Activated naive CD4-positive, alpha-beta T cell treated with anti-CD3 and anti-CD28 coated beads, Interleukin-2, amount 50 U/mL, for 72 hours (primary cell): ENCODE results near the gene CASS4. TPM values are rescaled to one million over a fixed set of nuclear protein-coding genes. Genes with fewer than 3 reads are reported as not detected.

Experiments used
- ATAC-seq, 2 donors: fragments of 150-1000 bp; cut with Tn5 transposase; 2 replicates each; pipeline ENCODE4 v1.10.0; 2021; ENCODE audit warnings: mild to moderate bottlenecking in 2 of 2, moderate library complexity in 2 of 2
- DNase-seq, 2 donors: peaks; one replicate each; pipeline ENCODE4 v3.0.0; 2021 to 2022; ENCODE audit warnings: low spot score in 2 of 2
- H3K27ac Mint-ChIP-seq, 2 donors: one replicate each; pipeline ENCODE4 v1.8.0; 2022; ENCODE audit warnings: mild to moderate bottlenecking in 2 of 2, mixed read lengths in 2 of 2
- H3K36me3 Mint-ChIP-seq, 2 donors: one replicate each; pipeline ENCODE4 v1.8.0; 2022; ENCODE audit warnings: mixed read lengths in 2 of 2
- H3K9me3 Mint-ChIP-seq, 2 donors: one replicate each; pipeline ENCODE4 v1.8.0; 2022; ENCODE audit warnings: mixed read lengths in 2 of 2
- total RNA-seq, 2 donors: library from RNA; stranded (reverse); gene quantifications; one replicate each; pipeline ENCODE4 v1.2.3, GENCODE V29; 2022

The CASS4 gene
- total RNA-seq, 2 donors from 2014 or later: 5.1 to 6.5 TPM

- H3K36me3 Mint-ChIP-seq: peaks cover 0 to 39% of the 10 kb centered on the region in 2 donors
- ATAC-seq: no peak
- H3K9me3 Mint-ChIP-seq: peaks cover 0 to 8% of the 10 kb centered on the region in 2 donors
- peak overlapping the region; percentile 89 to 90 for H3K27ac Mint-ChIP-seq
- no peak for DNase-seq
These were observed 889 bp downstream of the CASS4 start for GRCh38 chr20:56412949-56413348.

- peak in 1 of 2 donors; percentile 29 for DNase-seq
- Mint-ChIP-seq H3K36me3 (peaks cover 0 to 39% of the 10 kb centered on the region in 2 donors), H3K9me3 (peaks cover 0 to 8% of the 10 kb centered on the region in 2 donors), H3K27ac (peak overlapping the region; percentile 70 to 89)
- ATAC-seq: peak; percentile 69 to 74
These were observed 3.0 kb downstream of the CASS4 start for GRCh38 chr20:56414842-56415765.

- ATAC-seq: no peak
- Mint-ChIP-seq H3K36me3 (peaks cover 0 to 27% of the 10 kb centered on the region in 2 donors), H3K9me3 (peaks cover 0 to 4% of the 10 kb centered on the region in 2 donors), H3K27ac (peak overlapping the region; percentile 69 to 83)
- DNase-seq: no peak
These were observed 5.3 kb downstream of the CASS4 start for GRCh38 chr20:56417402-56417801.

- ATAC-seq (no peak), DNase-seq (no peak)
- peak overlapping the region; percentile 83 to 98 for H3K27ac Mint-ChIP-seq
- H3K9me3 Mint-ChIP-seq: peaks cover 0 to 4% of the 10 kb centered on the region in 2 donors
- peaks cover 0 to 22% of the 10 kb centered on the region in 2 donors for H3K36me3 Mint-ChIP-seq
These were observed 5.9 kb downstream of the CASS4 start for GRCh38 chr20:56417911-56418310.

GRCh38 chr20:56418385-56418861 is 6.4 kb downstream of the CASS4 start:
- Mint-ChIP-seq H3K27ac (peak overlapping the region; percentile 83 to 98), H3K36me3 (peaks cover 0 to 20% of the 10 kb centered on the region in 2 donors), H3K9me3 (peaks cover 0 to 4% of the 10 kb centered on the region in 2 donors)
- DNase-seq (no peak), ATAC-seq (peak; percentile 62 to 71)

GRCh38 chr20:56420028-56420427 is 8.0 kb downstream of the CASS4 start:
- ATAC-seq: no peak
- no peak overlapping the region for H3K27ac Mint-ChIP-seq
- DNase-seq: no peak
- H3K36me3 Mint-ChIP-seq: peaks cover 0 to 13% of the 10 kb centered on the region in 2 donors
- H3K9me3 Mint-ChIP-seq: no peaks in the 10 kb centered on the region

GRCh38 chr20:56420940-56421688 is 9.1 kb downstream of the CASS4 start:
- peaks cover 0 to 13% of the 10 kb centered on the region in 2 donors for H3K36me3 Mint-ChIP-seq
- H3K9me3 Mint-ChIP-seq: no peaks in the 10 kb centered on the region
- no peak for DNase-seq
- H3K27ac Mint-ChIP-seq: peak overlapping the region; percentile 59 to 73
- no peak for ATAC-seq

- ATAC-seq (peak in 1 of 2 donors; percentile 48), DNase-seq (no peak)
- H3K9me3 Mint-ChIP-seq: no peaks in the 10 kb centered on the region
- peak overlapping the region; percentile 11 to 73 for H3K27ac Mint-ChIP-seq
- peaks cover 0 to 4% of the 10 kb centered on the region in 2 donors for H3K36me3 Mint-ChIP-seq
These were observed 10.2 kb downstream of the CASS4 start for GRCh38 chr20:56422076-56422823.

- Mint-ChIP-seq H3K9me3 (no peaks in the 10 kb centered on the region), H3K36me3 (no peaks in the 10 kb centered on the region), H3K27ac (peak overlapping the region; percentile 32 to 73)
- no peak for DNase-seq
- no peak for ATAC-seq
These were observed 10.7 kb downstream of the CASS4 start for GRCh38 chr20:56422824-56423189.

GRCh38 chr20:56423211-56423610 is 11.2 kb downstream of the CASS4 start:
- peak overlapping the region; percentile 32 to 73 for H3K27ac Mint-ChIP-seq
- no peaks in the 10 kb centered on the region for H3K9me3 Mint-ChIP-seq
- ATAC-seq: no peak
- no peak for DNase-seq
- H3K36me3 Mint-ChIP-seq: no peaks in the 10 kb centered on the region

GRCh38 chr20:56423886-56424285 is 11.8 kb downstream of the CASS4 start:
- DNase-seq: no peak
- no peak overlapping the region for H3K27ac Mint-ChIP-seq

GRCh38 chr20:56424931-56425330 is 12.9 kb downstream of the CASS4 start:
- DNase-seq: no peak
- no peaks in the 10 kb centered on the region for H3K9me3 Mint-ChIP-seq
- no peak for ATAC-seq

More at GRCh38 chr20:56423886-56424285, 11.8 kb downstream of the CASS4 start:
- Mint-ChIP-seq H3K9me3 (no peaks in the 10 kb centered on the region), H3K36me3 (no peaks in the 10 kb centered on the region)
- ATAC-seq: no peak

GRCh38 chr20:56426026-56426425 is 14.0 kb downstream of the CASS4 start:
- Mint-ChIP-seq H3K27ac (peak overlapping the region in 1 of 2 donors; percentile 57), H3K9me3 (no peaks in the 10 kb centered on the region), H3K36me3 (peaks cover 0 to 13% of the 10 kb centered on the region in 2 donors)
- ATAC-seq (no peak), DNase-seq (no peak)

More at GRCh38 chr20:56424931-56425330, 12.9 kb downstream of the CASS4 start:
- peaks cover 0 to 7% of the 10 kb centered on the region in 2 donors for H3K36me3 Mint-ChIP-seq
- no peak overlapping the region for H3K27ac Mint-ChIP-seq

GRCh38 chr20:56426926-56427325 is 14.9 kb downstream of the CASS4 start:
- no peaks in the 10 kb centered on the region for H3K9me3 Mint-ChIP-seq
- no peak for ATAC-seq
- H3K27ac Mint-ChIP-seq: no peak overlapping the region
- DNase-seq: no peak
- peaks cover 0 to 13% of the 10 kb centered on the region in 2 donors for H3K36me3 Mint-ChIP-seq

GRCh38 chr20:56427797-56428196 is 15.7 kb downstream of the CASS4 start:
- peak overlapping the region in 1 of 2 donors; percentile 84 for H3K27ac Mint-ChIP-seq
- H3K36me3 Mint-ChIP-seq: peaks cover 0 to 13% of the 10 kb centered on the region in 2 donors
- ATAC-seq: no peak
- no peak for DNase-seq
- H3K9me3 Mint-ChIP-seq: no peaks in the 10 kb centered on the region

GRCh38 chr20:56428410-56428809 is 16.4 kb downstream of the CASS4 start:
- peak overlapping the region in 1 of 2 donors; percentile 84 for H3K27ac Mint-ChIP-seq
- no peak for DNase-seq
- ATAC-seq: no peak
- peaks cover 0 to 13% of the 10 kb centered on the region in 2 donors for H3K36me3 Mint-ChIP-seq
- H3K9me3 Mint-ChIP-seq: no peaks in the 10 kb centered on the region
